HepG2 (cell line): ENCODE data around the gene CHD9. TPM values are rescaled to one million over a fixed set of nuclear protein-coding genes. Genes with fewer than 3 reads are reported as not detected.

ENCODE experiments used
- CREB1 ChIP-seq, 2 experiments: fragments of 450-650 bp in 1 of 2; IDR thresholded peaks; 2 replicates each; pipeline ENCODE4 v1.6.1; 2016 to 2017; ENCODE audit warnings: control low read depth in 1 of 2, mild to moderate bottlenecking in 1 of 2, missing compliant biosample characterization in 1 of 2, missing genetic modification characterization in 1 of 2
- KDM2A ChIP-seq: sonication (generic); formaldehyde crosslinking; IDR thresholded peaks from 2 replicates; pipeline ENCODE4 v1.4.0; 2020; ENCODE audit warnings: low read depth, missing genetic modification reagents, borderline replicate concordance
- RBFOX2 ChIP-seq: fragments of 200-400 bp; formaldehyde crosslinking; IDR thresholded peaks from 2 replicates; pipeline ENCODE4 v1.6.1; 2017; ENCODE audit warnings: low read depth, mild to moderate bottlenecking, low read length
- ZNF292 ChIP-seq: sonication (generic); formaldehyde crosslinking; IDR thresholded peaks from 2 replicates; pipeline ENCODE4 v1.8.1; 2022; ENCODE audit warnings: mild to moderate bottlenecking, low read depth, missing genetic modification reagents, borderline replicate concordance
- ZNF296 ChIP-seq: sonication (generic); formaldehyde crosslinking; conservative IDR thresholded peaks from 2 replicates; pipeline ENCODE4 v1.5.0; 2020; ENCODE audit warnings: mild to moderate bottlenecking, missing genetic modification reagents
- ZSCAN21 ChIP-seq: sonication (generic); formaldehyde crosslinking; IDR thresholded peaks from 2 replicates; pipeline ENCODE4 v1.8.0; 2022; ENCODE audit warnings: mild to moderate bottlenecking, missing genetic modification reagents, moderate library complexity, borderline replicate concordance
- polyA plus RNA-seq, 8 experiments: library from polyadenylated mRNA; depleted of rRNA in 3 of 8; stranded (reverse) in 7 of 8; unstranded in 1 of 8; fragments of >200 nt; fragmentation: Illumina TruSeq in 4 of 8; extraction: Trizol in 4 of 8; gene quantifications; 2 replicates each; pipeline versions ENCODE4 v1.2.1 to v1.2.3, GENCODE V29; 2011 to 2016; ENCODE audit warnings: low read depth in 4 of 8, missing spikeins in 1 of 8, mixed read lengths in 1 of 8; ENCODE audit not compliant: insufficient read depth in 1 of 8
- total RNA-seq, 5 experiments: library from RNA; depleted of rRNA; stranded (reverse); fragments of >200 nt; fragmentation: Illumina TruSeq; extraction: Trizol; gene quantifications; 2 replicates each; pipeline ENCODE4 v1.2.3, GENCODE V29; 2016; ENCODE audit warnings: low read depth in 1 of 5
- TF ChIP-seq, protein P1 (sequence below): sonication (generic); formaldehyde crosslinking; IDR thresholded peaks from 2 replicates; pipeline ENCODE4 v1.5.0; 2020; ENCODE audit warnings: missing genetic modification reagents
- TF ChIP-seq, protein P2 (sequence below): sonication (generic); formaldehyde crosslinking; IDR thresholded peaks from 2 replicates; pipeline ENCODE4 v1.8.0; 2022; ENCODE audit warnings: missing genetic modification reagents, mild to moderate bottlenecking, moderate library complexity, borderline replicate concordance
- TF ChIP-seq, protein P3 (sequence below): sonication (generic); formaldehyde crosslinking; IDR thresholded peaks from 2 replicates; pipeline ENCODE4 v1.5.0; 2020; ENCODE audit warnings: mild to moderate bottlenecking, missing genetic modification reagents
- TF ChIP-seq, protein P4 (sequence below): sonication (generic); formaldehyde crosslinking; IDR thresholded peaks from 2 replicates; pipeline ENCODE4 v1.4.0; 2020; ENCODE audit warnings: missing genetic modification reagents
- TF ChIP-seq, protein P5 (sequence below): sonication (generic); formaldehyde crosslinking; IDR thresholded peaks from 2 replicates; pipeline ENCODE4 v1.4.0; 2020; ENCODE audit warnings: missing genetic modification reagents, mild to moderate bottlenecking, borderline replicate concordance
- TF ChIP-seq, protein P6 (sequence below): sonication (generic); formaldehyde crosslinking; IDR thresholded peaks from 2 replicates; pipeline ENCODE4 v1.5.0; 2020; ENCODE audit warnings: mild to moderate bottlenecking, low read depth, missing genetic modification reagents, borderline replicate concordance
- TF ChIP-seq, protein P7 (sequence below), 2 experiments: sonication (generic) in 1 of 2; formaldehyde crosslinking in 1 of 2; IDR thresholded peaks; 2 replicates each; pipeline versions ENCODE4 v1.4.0 to v1.6.1; 2016 to 2020; ENCODE audit warnings: borderline replicate concordance in 1 of 2, low read depth in 1 of 2, mild to moderate bottlenecking in 1 of 2, missing genetic modification reagents in 1 of 2

CHD9 gene
- total and polyA plus RNA-seq, 2 of the 13 experiments (the other 11 are each of a cell fraction or from before 2014, with no cell fraction given) = 23.4 to 27.7 TPM

DNA sequence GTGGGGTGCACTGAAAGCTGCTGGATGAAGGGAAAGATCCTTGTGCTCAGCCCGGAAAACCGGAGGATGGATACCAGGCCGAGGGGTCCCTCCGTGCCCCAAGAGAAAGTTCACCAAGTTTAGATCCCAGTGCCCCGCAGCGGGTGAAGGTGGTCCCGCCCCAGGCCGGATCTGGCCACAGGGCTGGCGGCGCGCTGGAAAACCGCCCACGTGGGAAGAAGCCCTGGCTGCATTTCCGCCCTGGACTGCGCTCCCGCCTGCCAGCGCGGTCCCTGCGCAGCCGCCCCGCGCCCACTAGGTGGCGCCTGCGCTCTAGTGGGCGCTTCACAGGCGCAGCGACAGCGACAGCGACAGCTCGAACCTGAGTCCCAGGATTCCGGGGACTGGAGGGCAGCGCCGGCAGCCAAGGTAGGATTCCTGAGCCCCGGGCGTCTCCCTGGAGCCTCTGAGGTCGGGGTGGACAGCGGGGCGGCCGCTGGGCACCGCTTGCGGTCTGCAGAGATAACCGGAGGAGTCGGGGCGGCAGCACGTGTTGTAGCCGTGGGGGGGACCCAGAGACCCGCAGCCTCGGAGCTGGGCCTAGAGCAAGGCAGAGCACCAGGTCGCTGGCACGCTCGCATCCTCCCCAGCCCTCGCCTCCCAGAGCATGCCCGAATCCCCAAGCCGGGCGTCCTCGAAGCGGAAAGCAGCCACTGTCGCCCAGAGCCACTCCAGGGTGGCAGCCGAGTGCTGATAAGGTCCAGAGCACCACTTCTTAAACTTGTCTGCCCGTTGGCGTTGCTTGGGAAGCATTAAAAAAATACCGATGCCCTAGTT is at the start of gene CHD9 (continued):
- TF ChIP-seq, protein P1, sequence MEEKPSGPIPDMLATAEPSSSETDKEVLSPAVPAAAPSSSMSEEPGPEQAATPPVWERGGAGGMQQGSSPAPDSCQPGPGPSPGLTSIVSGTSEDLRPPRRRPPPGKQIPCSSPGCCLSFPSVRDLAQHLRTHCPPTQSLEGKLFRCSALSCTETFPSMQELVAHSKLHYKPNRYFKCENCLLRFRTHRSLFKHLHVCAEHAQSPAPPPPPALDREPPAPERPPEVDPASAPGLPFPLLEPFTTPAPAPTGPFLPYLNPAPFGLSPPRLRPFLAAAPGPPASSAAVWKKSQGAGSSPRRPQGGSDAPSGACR (CRISPR knock-in tag) = no peak; the same call in 1 of the 2 replicates
- TF ChIP-seq, protein P2, sequence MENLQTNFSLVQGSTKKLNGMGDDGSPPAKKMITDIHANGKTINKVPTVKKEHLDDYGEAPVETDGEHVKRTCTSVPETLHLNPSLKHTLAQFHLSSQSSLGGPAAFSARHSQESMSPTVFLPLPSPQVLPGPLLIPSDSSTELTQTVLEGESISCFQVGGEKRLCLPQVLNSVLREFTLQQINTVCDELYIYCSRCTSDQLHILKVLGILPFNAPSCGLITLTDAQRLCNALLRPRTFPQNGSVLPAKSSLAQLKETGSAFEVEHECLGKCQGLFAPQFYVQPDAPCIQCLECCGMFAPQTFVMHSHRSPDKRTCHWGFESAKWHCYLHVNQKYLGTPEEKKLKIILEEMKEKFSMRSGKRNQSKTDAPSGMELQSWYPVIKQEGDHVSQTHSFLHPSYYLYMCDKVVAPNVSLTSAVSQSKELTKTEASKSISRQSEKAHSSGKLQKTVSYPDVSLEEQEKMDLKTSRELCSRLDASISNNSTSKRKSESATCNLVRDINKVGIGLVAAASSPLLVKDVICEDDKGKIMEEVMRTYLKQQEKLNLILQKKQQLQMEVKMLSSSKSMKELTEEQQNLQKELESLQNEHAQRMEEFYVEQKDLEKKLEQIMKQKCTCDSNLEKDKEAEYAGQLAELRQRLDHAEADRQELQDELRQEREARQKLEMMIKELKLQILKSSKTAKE (CRISPR knock-in tag) = peak; percentile 62
- TF ChIP-seq, protein P3, sequence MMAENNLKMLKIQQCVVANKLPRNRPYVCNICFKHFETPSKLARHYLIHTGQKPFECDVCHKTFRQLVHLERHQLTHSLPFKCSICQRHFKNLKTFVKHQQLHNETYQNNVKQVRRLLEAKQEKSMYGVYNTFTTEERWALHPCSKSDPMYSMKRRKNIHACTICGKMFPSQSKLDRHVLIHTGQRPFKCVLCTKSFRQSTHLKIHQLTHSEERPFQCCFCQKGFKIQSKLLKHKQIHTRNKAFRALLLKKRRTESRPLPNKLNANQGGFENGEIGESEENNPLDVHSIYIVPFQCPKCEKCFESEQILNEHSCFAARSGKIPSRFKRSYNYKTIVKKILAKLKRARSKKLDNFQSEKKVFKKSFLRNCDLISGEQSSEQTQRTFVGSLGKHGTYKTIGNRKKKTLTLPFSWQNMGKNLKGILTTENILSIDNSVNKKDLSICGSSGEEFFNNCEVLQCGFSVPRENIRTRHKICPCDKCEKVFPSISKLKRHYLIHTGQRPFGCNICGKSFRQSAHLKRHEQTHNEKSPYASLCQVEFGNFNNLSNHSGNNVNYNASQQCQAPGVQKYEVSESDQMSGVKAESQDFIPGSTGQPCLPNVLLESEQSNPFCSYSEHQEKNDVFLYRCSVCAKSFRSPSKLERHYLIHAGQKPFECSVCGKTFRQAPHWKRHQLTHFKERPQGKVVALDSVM (CRISPR knock-in tag) = peak; percentile 77
- TF ChIP-seq ZNF296 = no peak; the same call in 1 of the 2 replicates
- TF ChIP-seq RBFOX2 = peak; percentile 96
- TF ChIP-seq, protein P4, sequence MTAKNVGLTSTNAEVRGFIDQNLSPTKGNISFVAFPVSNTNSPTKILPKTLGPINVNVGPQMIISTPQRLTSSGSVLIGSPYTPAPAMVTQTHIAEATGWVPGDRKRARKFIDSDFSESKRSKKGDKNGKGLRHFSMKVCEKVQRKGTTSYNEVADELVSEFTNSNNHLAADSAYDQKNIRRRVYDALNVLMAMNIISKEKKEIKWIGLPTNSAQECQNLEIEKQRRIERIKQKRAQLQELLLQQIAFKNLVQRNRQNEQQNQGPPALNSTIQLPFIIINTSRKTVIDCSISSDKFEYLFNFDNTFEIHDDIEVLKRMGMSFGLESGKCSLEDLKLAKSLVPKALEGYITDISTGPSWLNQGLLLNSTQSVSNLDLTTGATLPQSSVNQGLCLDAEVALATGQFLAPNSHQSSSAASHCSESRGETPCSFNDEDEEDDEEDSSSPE = peak; percentile 96
- peak; percentile 99 for TF ChIP-seq KDM2A (CRISPR knock-in tag)
- TF ChIP-seq CREB1 (IDR thresholded peaks at IDR 0.05) = 0 out of 2 replicates have a peak, but pooled peaks have one; percentile 7
- no peak for TF ChIP-seq CREB1 (CRISPR knock-in tag; IDR thresholded peaks at IDR 0.05)
- TF ChIP-seq, protein P5, sequence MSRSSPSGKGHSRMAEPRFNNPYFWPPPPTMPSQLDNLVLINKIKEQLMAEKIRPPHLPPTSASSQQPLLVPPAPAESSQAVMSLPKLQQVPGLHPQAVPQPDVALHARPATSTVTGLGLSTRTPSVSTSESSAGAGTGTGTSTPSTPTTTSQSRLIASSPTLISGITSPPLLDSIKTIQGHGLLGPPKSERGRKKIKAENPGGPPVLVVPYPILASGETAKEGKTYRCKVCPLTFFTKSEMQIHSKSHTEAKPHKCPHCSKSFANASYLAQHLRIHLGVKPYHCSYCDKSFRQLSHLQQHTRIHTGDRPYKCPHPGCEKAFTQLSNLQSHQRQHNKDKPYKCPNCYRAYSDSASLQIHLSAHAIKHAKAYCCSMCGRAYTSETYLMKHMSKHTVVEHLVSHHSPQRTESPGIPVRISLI (CRISPR knock-in tag) = peak; percentile 57
- TF ChIP-seq, protein P6, sequence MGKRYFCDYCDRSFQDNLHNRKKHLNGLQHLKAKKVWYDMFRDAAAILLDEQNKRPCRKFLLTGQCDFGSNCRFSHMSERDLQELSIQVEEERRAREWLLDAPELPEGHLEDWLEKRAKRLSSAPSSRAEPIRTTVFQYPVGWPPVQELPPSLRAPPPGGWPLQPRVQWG (CRISPR knock-in tag) = no peak
- TF ChIP-seq ZNF292 (CRISPR knock-in tag) = peak; percentile 98
- TF ChIP-seq ZSCAN21 (CRISPR knock-in tag) = peak; percentile 93
- TF ChIP-seq, protein P7, sequence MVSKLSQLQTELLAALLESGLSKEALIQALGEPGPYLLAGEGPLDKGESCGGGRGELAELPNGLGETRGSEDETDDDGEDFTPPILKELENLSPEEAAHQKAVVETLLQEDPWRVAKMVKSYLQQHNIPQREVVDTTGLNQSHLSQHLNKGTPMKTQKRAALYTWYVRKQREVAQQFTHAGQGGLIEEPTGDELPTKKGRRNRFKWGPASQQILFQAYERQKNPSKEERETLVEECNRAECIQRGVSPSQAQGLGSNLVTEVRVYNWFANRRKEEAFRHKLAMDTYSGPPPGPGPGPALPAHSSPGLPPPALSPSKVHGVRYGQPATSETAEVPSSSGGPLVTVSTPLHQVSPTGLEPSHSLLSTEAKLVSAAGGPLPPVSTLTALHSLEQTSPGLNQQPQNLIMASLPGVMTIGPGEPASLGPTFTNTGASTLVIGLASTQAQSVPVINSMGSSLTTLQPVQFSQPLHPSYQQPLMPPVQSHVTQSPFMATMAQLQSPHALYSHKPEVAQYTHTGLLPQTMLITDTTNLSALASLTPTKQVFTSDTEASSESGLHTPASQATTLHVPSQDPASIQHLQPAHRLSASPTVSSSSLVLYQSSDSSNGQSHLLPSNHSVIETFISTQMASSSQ (IDR thresholded peaks at IDR 0.05; ENCODE audit: low read depth) = no peak
- TF ChIP-seq, protein P7 (CRISPR knock-in tag; IDR thresholded peaks at IDR 0.05; ENCODE audit: borderline replicate concordance) = peak; percentile 75; the same call in 1 of the 2 replicates
